ENCODE results near the gene FZD8. TPM values are rescaled to one million over a fixed set of nuclear protein-coding genes. Genes with fewer than 3 reads are reported as not detected.

FZD8 gene
- total RNA-seq, 2 donors from 2014 or later = 12.4 to 21.3 TPM

DNA sequence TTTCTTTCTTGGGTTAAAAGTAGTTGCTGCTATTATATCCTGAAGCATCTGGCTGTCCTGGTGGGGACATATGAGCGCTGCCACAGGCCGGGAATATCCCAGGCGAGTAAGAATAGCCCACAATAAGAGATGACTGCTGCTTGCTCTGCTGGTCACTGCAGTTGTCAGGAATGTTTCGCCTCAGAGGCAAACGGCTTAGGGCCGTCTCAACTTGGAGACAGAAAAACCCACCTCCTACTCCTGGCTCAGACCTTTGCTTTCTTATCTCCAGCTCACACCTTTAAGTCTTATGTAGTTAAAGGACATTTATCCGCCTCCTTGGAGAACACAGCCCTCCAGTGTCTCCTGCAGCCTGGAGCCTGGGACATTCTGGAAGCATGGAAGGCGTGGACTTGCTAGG, 36.9 kb downstream of the FZD8 start, which contains the start of gene GJD4:
GJD4 (plus strand) TSS at position 151 of the 400 bp plus-strand sequence; CDS start at position 378, 227 bp downstream.
- Histone ChIP-seq H3K4me3 (no peak within 1 kb of the TSS), H3K9me3 (no peaks in the 10 kb centered on the region), H3K4me1 (ENCODE audit: control insufficient read depth in 1 of 2, low read depth in 2 of 2) (peaks cover 4 to 10% of the 10 kb centered on the region in 2 donors), H3K36me3 (no peaks in the 10 kb centered on the region), H3K27ac (no peak within 1 kb of the TSS), H3K27me3 (replicated peaks; ENCODE audit: insufficient read depth) (no peaks in the 10 kb centered on the region)
- TF ChIP-seq, protein P1, sequence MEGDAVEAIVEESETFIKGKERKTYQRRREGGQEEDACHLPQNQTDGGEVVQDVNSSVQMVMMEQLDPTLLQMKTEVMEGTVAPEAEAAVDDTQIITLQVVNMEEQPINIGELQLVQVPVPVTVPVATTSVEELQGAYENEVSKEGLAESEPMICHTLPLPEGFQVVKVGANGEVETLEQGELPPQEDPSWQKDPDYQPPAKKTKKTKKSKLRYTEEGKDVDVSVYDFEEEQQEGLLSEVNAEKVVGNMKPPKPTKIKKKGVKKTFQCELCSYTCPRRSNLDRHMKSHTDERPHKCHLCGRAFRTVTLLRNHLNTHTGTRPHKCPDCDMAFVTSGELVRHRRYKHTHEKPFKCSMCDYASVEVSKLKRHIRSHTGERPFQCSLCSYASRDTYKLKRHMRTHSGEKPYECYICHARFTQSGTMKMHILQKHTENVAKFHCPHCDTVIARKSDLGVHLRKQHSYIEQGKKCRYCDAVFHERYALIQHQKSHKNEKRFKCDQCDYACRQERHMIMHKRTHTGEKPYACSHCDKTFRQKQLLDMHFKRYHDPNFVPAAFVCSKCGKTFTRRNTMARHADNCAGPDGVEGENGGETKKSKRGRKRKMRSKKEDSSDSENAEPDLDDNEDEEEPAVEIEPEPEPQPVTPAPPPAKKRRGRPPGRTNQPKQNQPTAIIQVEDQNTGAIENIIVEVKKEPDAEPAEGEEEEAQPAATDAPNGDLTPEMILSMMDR (IDR thresholded peaks at IDR 0.05) = no peak
- ATAC-seq (ENCODE audit: insufficient number of reproducible peaks, low FRiP score, low read depth) = no peak
- DNase-seq (ENCODE audit: low spot score) = no peak

DNA sequence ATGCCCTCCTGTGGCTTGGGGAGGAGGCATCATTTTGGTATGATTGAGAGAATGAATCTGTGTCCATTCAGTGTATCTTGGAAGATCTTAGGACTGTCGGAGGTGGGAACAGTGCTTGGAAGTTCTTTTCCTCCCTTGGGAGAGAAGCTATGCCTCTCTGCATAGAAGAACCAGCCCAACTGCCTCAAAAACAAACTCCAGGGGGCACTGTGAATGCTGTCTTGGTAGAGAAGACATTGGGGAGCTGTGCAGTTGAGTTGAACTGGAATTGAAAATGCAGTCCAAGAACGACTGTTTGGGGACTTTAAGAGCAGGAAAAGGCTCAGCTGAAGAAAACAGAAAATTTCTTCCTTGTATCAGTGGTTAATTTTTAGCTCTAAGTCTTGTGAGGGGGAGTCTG, 41.9 kb downstream of the FZD8 start:
- no peaks in the 10 kb centered on the region for H3K4me1 ChIP-seq (ENCODE audit: control insufficient read depth in 1 of 2, low read depth in 2 of 2)
- no peak overlapping the region for H3K27ac ChIP-seq
- H3K36me3 ChIP-seq = no peaks in the 10 kb centered on the region
- TF ChIP-seq, protein P1 (IDR thresholded peaks at IDR 0.05) = no peak
- no peaks in the 10 kb centered on the region for H3K27me3 ChIP-seq (replicated peaks; ENCODE audit: insufficient read depth)
- DNase-seq (ENCODE audit: low spot score) = no peak
- H3K4me3 ChIP-seq = no peak overlapping the region
- no peaks in the 10 kb centered on the region for H3K9me3 ChIP-seq
- ATAC-seq (ENCODE audit: insufficient number of reproducible peaks, low FRiP score, low read depth) = no peak

DNA sequence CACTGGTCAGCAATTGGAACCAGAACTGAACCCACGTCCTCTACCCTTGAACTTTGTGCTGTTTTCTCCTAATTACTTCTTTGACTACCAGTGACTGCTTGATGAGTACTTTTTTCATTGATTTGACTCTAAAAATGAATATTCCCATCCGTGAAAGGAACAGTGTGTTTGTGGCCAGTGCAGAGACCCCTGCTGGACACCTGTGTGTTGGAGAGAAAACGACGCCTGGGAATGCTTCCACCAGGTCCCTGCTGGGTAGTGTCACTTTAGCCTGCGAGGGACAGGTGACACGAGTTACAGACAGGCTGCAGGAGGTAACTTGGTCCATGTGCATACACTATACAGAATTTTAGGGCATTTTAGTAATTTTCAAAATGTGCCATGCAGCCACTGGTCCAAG, 43.7 kb downstream of the FZD8 start:
- DNase-seq (ENCODE audit: low spot score) = no peak
- no peak overlapping the region for H3K4me3 ChIP-seq
- TF ChIP-seq, protein P1 (IDR thresholded peaks at IDR 0.05) = peak; percentile 39
- H3K36me3 ChIP-seq = no peaks in the 10 kb centered on the region
- no peaks in the 10 kb centered on the region for H3K27me3 ChIP-seq (replicated peaks; ENCODE audit: insufficient read depth)
- H3K27ac ChIP-seq = no peak overlapping the region
- no peaks in the 10 kb centered on the region for H3K4me1 ChIP-seq (ENCODE audit: control insufficient read depth in 1 of 2, low read depth in 2 of 2)
- no peaks in the 10 kb centered on the region for H3K9me3 ChIP-seq
- ATAC-seq (ENCODE audit: insufficient number of reproducible peaks, low FRiP score, low read depth) = no peak

DNA sequence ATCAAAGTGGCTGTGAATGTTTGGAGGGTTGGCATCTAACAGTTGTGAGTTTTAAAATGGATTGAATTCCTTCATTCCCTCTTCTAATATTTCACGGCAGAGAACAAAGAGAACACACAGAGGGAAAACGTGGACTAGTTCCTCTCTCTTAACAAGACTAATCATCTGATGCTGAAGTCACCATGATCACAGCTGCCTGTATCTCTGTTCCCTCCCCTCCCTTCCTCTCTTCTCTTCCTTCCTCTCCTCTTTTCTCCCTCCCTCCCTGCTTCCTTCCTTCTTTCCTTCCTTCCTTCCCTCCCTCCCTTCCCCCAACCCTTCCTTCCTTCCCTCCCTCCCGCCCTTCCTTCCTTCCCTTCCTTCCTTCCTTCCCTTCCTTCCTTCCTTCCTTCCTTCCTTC, 47.0 kb downstream of the FZD8 start:
- TF ChIP-seq, protein P1 (IDR thresholded peaks at IDR 0.05) = no peak
- no peak overlapping the region for H3K27ac ChIP-seq
- H3K36me3 ChIP-seq = no peaks in the 10 kb centered on the region
- DNase-seq (ENCODE audit: low spot score) (no peak), ATAC-seq (ENCODE audit: insufficient number of reproducible peaks, low FRiP score, low read depth) (no peak)
- H3K9me3 ChIP-seq = no peaks in the 10 kb centered on the region
- H3K4me1 ChIP-seq (ENCODE audit: control insufficient read depth in 1 of 2, low read depth in 2 of 2) = no peaks in the 10 kb centered on the region
- no peaks in the 10 kb centered on the region for H3K27me3 ChIP-seq (replicated peaks; ENCODE audit: insufficient read depth)
- H3K4me3 ChIP-seq = no peak overlapping the region

DNA sequence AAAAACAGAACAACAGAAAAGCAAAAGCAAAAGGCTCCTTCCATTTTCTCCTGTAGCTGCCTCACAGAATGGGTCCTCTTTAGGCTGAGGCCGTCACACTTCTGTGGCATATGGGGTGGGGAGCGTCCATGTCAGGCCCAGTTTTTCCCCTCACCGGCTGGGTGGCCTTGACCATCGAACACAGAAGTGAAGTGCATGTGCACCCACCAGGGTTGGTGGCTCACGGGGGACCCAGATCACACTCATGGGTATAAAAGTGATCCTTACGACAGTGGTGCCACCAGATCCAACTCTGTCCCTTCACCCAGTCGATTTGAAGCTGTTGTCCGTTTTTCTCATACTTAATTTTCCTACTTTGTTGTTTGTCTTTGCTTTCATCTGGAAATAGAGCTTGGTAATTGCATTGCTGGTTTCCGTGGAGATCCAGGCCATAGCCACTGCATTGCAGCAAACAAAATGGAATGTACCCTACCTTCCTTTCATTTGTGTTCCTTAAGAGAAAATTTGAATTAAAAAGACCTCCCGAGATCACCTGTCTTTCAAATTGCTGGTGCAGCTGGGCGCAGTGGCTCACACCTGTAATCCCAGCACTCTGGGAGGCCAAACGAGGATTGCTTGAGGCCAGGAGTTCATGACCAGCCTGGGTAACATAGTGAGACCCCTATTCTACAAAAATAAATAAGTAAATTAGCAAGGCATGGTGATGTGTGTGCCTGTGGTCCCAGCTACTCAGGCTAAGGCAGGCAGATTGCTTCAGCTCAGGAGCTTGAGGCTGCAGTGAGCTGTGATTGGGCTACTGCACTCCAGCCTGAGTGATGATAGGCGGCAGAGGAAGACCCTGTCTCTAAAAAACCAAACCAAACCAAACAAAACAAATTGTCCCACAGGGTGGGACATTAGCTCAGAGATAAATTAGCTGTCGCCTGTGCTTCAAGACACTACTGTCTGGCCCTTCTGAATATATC, 47.7 kb downstream of the FZD8 start:
- Histone ChIP-seq H3K36me3 (no peaks in the 10 kb centered on the region), H3K27ac (no peak overlapping the region), H3K4me1 (ENCODE audit: control insufficient read depth in 1 of 2, low read depth in 2 of 2) (no peaks in the 10 kb centered on the region), H3K9me3 (no peaks in the 10 kb centered on the region), H3K4me3 (no peak overlapping the region), H3K27me3 (replicated peaks; ENCODE audit: insufficient read depth) (no peaks in the 10 kb centered on the region)
- ATAC-seq (ENCODE audit: insufficient number of reproducible peaks, low FRiP score, low read depth) = no peak
- TF ChIP-seq, protein P1 (IDR thresholded peaks at IDR 0.05) = no peak
- DNase-seq (ENCODE audit: low spot score) = no peak

Data from thoracic aorta (tissue), 2 donors.